Measurements from ENCODE around the gene MBD5. TPM values are rescaled to one million over a fixed set of nuclear protein-coding genes. Genes with fewer than 3 reads are reported as not detected.

The MBD5 gene
- total and polyA plus RNA-seq, 5 donors: 5.6 to 37.0 (median 33.9) TPM

DNA sequence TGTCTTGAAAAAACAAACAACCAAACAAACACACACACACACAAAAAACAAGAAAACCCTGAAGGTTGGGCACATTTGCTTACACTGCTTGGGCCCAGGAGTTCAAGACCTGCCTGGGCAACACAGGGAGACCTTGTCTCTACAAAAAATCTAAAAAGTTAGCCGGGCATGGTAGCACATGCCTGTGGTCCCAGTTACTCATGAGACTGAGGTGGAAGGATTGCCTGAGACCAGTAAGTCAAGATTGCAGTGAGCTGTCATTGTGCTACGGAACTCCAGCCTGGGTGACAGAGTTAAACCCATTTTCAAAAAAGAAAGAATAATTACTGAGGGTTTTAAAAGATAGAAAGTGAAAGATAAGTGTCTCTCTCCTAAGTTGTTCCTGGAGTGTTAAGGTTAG, 103.4 kb downstream of the MBD5 start:
- Histone ChIP-seq H3K27ac (ENCODE audit: low read length) (no peak overlapping the region), H3K4me1 (ENCODE audit: control insufficient read depth, insufficient read depth, low read length) (no peaks in the 10 kb centered on the region), H3K27me3 (ENCODE audit: control insufficient read depth, insufficient read depth) (no peaks in the 10 kb centered on the region), H3K9me3 (ENCODE audit: control insufficient read depth, low read length) (no peaks in the 10 kb centered on the region), H3K4me3 (ENCODE audit: low read length) (no peak overlapping the region)
- no peak for ATAC-seq
- WGBS: 90% methylated on average over 2 of the region's 2 CpGs
- DNase-seq: no peak
- intact Hi-C loops (cut with DNase I): no loop called here

DNA sequence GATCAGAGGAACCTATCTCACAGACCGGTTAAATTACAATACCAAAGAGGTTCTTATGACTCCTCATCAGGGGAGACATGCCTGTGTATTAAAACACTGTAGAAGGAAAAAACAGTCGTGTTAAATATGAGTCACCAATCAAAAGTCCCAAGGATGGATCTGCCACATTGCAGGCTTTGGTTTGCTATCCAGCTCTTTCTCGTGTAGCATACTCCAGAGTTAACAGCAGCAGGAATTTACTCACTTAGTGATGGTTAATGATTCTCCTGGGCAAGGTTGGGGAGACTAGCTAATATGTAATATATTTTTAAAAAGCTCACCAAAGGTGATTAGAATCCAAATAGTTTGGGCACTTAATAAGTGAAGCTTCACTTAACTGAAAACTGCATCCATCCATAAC, 109.7 kb downstream of the MBD5 start:
- no peak overlapping the region for H3K4me3 ChIP-seq (ENCODE audit: low read length)
- no peak overlapping the region for H3K27ac ChIP-seq (ENCODE audit: low read length)
- DNase-seq (no peak), ATAC-seq (no peak)
- intact Hi-C loops (cut with DNase I): no loop called here
- H3K9me3 ChIP-seq (ENCODE audit: control insufficient read depth, low read length): no peaks in the 10 kb centered on the region
- H3K4me1 ChIP-seq (ENCODE audit: control insufficient read depth, insufficient read depth, low read length): no peaks in the 10 kb centered on the region
- H3K27me3 ChIP-seq (ENCODE audit: control insufficient read depth, insufficient read depth): no peaks in the 10 kb centered on the region
- 73% methylated on average over 3 of the region's 3 CpGs for WGBS

- no peaks in the 10 kb centered on the region for H3K9me3 ChIP-seq (ENCODE audit: control insufficient read depth, low read length)
- WGBS: 90% methylated on average over 1 of the region's 1 CpG
- H3K4me3 ChIP-seq (ENCODE audit: low read length): no peak overlapping the region
- ATAC-seq: no peak
- intact Hi-C loops (cut with DNase I): no loop called here
- H3K4me1 ChIP-seq (ENCODE audit: control insufficient read depth, insufficient read depth, low read length): no peaks in the 10 kb centered on the region
- no peak for DNase-seq
- no peak overlapping the region for H3K27ac ChIP-seq (ENCODE audit: low read length)
- no peaks in the 10 kb centered on the region for H3K27me3 ChIP-seq (ENCODE audit: control insufficient read depth, insufficient read depth)
Observed at GRCh38 chr2:148132412-148132811, 111.5 kb downstream of the MBD5 start.

- H3K27me3 ChIP-seq (ENCODE audit: control insufficient read depth, insufficient read depth): no peaks in the 10 kb centered on the region
- no peaks in the 10 kb centered on the region for H3K4me1 ChIP-seq (ENCODE audit: control insufficient read depth, insufficient read depth, low read length)
- intact Hi-C loops (cut with DNase I): no loop called here
- no peaks in the 10 kb centered on the region for H3K9me3 ChIP-seq (ENCODE audit: control insufficient read depth, low read length)
- DNase-seq (no peak), ATAC-seq (no peak)
- 93% methylated on average over 3 of the region's 3 CpGs for WGBS
- no peak overlapping the region for H3K4me3 ChIP-seq (ENCODE audit: low read length)
- H3K27ac ChIP-seq (ENCODE audit: low read length): no peak overlapping the region
Observed at GRCh38 chr2:148135705-148136104, 114.8 kb downstream of the MBD5 start.

- no peak for DNase-seq
- Histone ChIP-seq H3K27me3 (ENCODE audit: control insufficient read depth, insufficient read depth) (no peaks in the 10 kb centered on the region), H3K4me3 (ENCODE audit: low read length) (no peak overlapping the region), H3K4me1 (ENCODE audit: control insufficient read depth, insufficient read depth, low read length) (no peaks in the 10 kb centered on the region), H3K9me3 (ENCODE audit: control insufficient read depth, low read length) (no peaks in the 10 kb centered on the region), H3K27ac (ENCODE audit: low read length) (no peak overlapping the region)
- 90% methylated on average over 1 of the region's 1 CpG for WGBS
- intact Hi-C loops (cut with DNase I): no loop called here
- ATAC-seq: no peak
Observed at GRCh38 chr2:148136441-148136840, 115.5 kb downstream of the MBD5 start.

GRCh38 chr2:148161909-148162435, 141.1 kb downstream of the MBD5 start:
- no peak overlapping the region for H3K4me3 ChIP-seq (ENCODE audit: low read length)
- 51% methylated on average over 2 of the region's 2 CpGs for WGBS
- H3K9me3 ChIP-seq (ENCODE audit: control insufficient read depth, low read length): no peaks in the 10 kb centered on the region
- no peak for DNase-seq
- intact Hi-C loops (cut with DNase I): no loop called here
- no peaks in the 10 kb centered on the region for H3K4me1 ChIP-seq (ENCODE audit: control insufficient read depth, insufficient read depth, low read length)
- no peaks in the 10 kb centered on the region for H3K27me3 ChIP-seq (ENCODE audit: control insufficient read depth, insufficient read depth)
- H3K27ac ChIP-seq (ENCODE audit: low read length): no peak overlapping the region
- peak in 1 of 2 donors; percentile 18 for ATAC-seq

DNA sequence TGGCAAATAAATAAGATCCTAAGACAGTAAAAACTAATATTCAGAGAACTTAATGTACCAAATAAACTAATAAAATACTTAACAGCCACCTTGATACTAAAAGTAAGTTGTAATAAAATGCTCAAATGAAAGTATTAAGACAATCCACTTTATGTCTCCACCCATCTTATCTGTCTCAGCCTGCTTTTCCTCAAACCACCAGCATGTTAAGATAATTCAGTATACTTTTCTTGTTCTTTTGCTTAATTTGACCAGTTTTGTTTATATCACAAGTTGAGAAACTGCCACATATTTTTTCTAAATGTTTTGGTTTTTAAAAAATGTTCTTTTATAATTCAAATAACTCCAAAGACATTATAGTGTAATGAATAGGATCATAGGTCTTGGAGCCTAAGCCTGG, 142.0 kb downstream of the MBD5 start:
- no peaks in the 10 kb centered on the region for H3K27me3 ChIP-seq (ENCODE audit: control insufficient read depth, insufficient read depth)
- no peaks in the 10 kb centered on the region for H3K9me3 ChIP-seq (ENCODE audit: control insufficient read depth, low read length)
- H3K4me1 ChIP-seq (ENCODE audit: control insufficient read depth, insufficient read depth, low read length): no peaks in the 10 kb centered on the region
- no peak overlapping the region for H3K27ac ChIP-seq (ENCODE audit: low read length)
- intact Hi-C loops (cut with DNase I): no loop called here
- H3K4me3 ChIP-seq (ENCODE audit: low read length): no peak overlapping the region
- ATAC-seq (no peak), DNase-seq (no peak)

- Histone ChIP-seq H3K4me3 (ENCODE audit: low read length) (no peak overlapping the region), H3K27ac (ENCODE audit: low read length) (no peak overlapping the region), H3K4me1 (ENCODE audit: control insufficient read depth, insufficient read depth, low read length) (no peaks in the 10 kb centered on the region), H3K27me3 (ENCODE audit: control insufficient read depth, insufficient read depth) (no peaks in the 10 kb centered on the region), H3K9me3 (ENCODE audit: control insufficient read depth, low read length) (no peaks in the 10 kb centered on the region)
- ATAC-seq (no peak), DNase-seq (no peak)
- WGBS: 93% methylated on average over 1 of the region's 1 CpG
- intact Hi-C loops (cut with DNase I): no loop called here
Observed at GRCh38 chr2:148165975-148166374, 145.1 kb downstream of the MBD5 start.

GRCh38 chr2:148167241-148167766, 146.4 kb downstream of the MBD5 start:
- Histone ChIP-seq H3K9me3 (ENCODE audit: control insufficient read depth, low read length) (no peaks in the 10 kb centered on the region), H3K4me3 (ENCODE audit: low read length) (no peak overlapping the region), H3K27me3 (ENCODE audit: control insufficient read depth, insufficient read depth) (no peaks in the 10 kb centered on the region), H3K4me1 (ENCODE audit: control insufficient read depth, insufficient read depth, low read length) (no peaks in the 10 kb centered on the region), H3K27ac (ENCODE audit: low read length) (no peak overlapping the region)
- ATAC-seq: no peak
- intact Hi-C loops (cut with DNase I): no loop called here
- DNase-seq: no peak

GRCh38 chr2:148167855-148168254, 147.0 kb downstream of the MBD5 start:
- Histone ChIP-seq H3K9me3 (ENCODE audit: control insufficient read depth, low read length) (no peaks in the 10 kb centered on the region), H3K27me3 (ENCODE audit: control insufficient read depth, insufficient read depth) (no peaks in the 10 kb centered on the region), H3K27ac (ENCODE audit: low read length) (no peak overlapping the region), H3K4me1 (ENCODE audit: control insufficient read depth, insufficient read depth, low read length) (no peaks in the 10 kb centered on the region), H3K4me3 (ENCODE audit: low read length) (no peak overlapping the region)
- intact Hi-C loops (cut with DNase I): no loop called here
- WGBS: 96% methylated on average over 1 of the region's 1 CpG
- DNase-seq (no peak), ATAC-seq (no peak)

DNA sequence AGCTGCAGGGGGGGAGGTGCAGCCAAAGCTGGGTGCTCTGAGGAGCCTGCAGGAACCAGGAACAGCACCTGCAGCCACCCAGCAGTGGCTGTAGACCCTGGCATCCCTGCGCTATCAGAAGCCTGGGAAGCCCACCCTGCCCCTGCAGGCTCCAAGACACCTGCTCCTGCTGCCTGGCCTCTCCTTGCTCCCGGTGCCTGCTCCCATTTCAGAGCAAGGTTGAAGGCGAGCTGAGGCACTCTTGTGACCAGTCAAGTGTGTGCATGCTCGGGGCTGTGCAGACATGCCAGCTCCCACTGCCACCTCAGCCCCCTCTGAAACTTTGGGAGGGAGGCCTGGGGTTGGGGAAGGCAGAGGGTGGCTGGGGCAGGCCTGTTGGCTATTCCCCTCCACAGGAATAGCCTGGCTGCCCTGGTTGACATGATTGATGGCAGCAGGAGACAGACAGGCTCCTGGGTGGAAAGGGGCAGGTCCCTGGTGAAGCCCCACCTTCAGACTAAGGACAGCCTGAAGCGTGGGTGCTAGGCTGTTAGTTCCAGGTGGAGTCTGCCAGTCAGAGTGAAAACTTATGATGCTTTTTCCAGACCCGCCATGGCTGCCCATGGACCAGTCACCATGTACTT, 151.4 kb downstream of the MBD5 start:
- H3K9me3 ChIP-seq (ENCODE audit: control insufficient read depth, low read length): no peaks in the 10 kb centered on the region
- ATAC-seq (no peak), DNase-seq (peak in 1 of 3 donors; percentile 37)
- H3K4me3 ChIP-seq (ENCODE audit: low read length): no peak overlapping the region
- intact Hi-C loops (cut with DNase I): no loop called here
- no peaks in the 10 kb centered on the region for H3K4me1 ChIP-seq (ENCODE audit: control insufficient read depth, insufficient read depth, low read length)
- WGBS: 97% methylated on average over 6 of the region's 6 CpGs
- no peak overlapping the region for H3K27ac ChIP-seq (ENCODE audit: low read length)
- H3K27me3 ChIP-seq (ENCODE audit: control insufficient read depth, insufficient read depth): no peaks in the 10 kb centered on the region

- ATAC-seq (no peak), DNase-seq (peak in 2 of 3 donors; percentile 21 to 29)
- Histone ChIP-seq H3K27me3 (ENCODE audit: control insufficient read depth, insufficient read depth) (no peaks in the 10 kb centered on the region), H3K9me3 (ENCODE audit: control insufficient read depth, low read length) (no peaks in the 10 kb centered on the region), H3K4me1 (ENCODE audit: control insufficient read depth, insufficient read depth, low read length) (no peaks in the 10 kb centered on the region), H3K4me3 (ENCODE audit: low read length) (no peak overlapping the region), H3K27ac (ENCODE audit: low read length) (no peak overlapping the region)
- intact Hi-C loops (cut with DNase I): no loop called here
- 98% methylated on average over 12 of the region's 12 CpGs for WGBS
Observed at GRCh38 chr2:148173168-148173567, 152.3 kb downstream of the MBD5 start.

Data from right cardiac atrium (tissue), 5 donors.